GM18498 (cell line): ENCODE measurements around the gene AGAP1.

ENCODE experiments used
- ATAC-seq: cut with Tn5 transposase; IDR thresholded peaks from one replicate; pipeline ENCODE4 v1.9.1; 2021; ENCODE audit warnings: mild to moderate bottlenecking, moderate library complexity; ENCODE audit not compliant: unreplicated experiment

The AGAP1 gene

GRCh38 chr2:235546151-235546435 is 52.2 kb downstream of the AGAP1 start:
- ATAC-seq: no peak

- no peak for ATAC-seq
Observed at GRCh38 chr2:235546436-235546835, 52.6 kb downstream of the AGAP1 start.

- no peak for ATAC-seq
Observed at GRCh38 chr2:235549735-235550377, 56.0 kb downstream of the AGAP1 start.

GRCh38 chr2:235550378-235550760 is 56.5 kb downstream of the AGAP1 start:
- no peak for ATAC-seq

GRCh38 chr2:235550946-235551345 is 57.1 kb downstream of the AGAP1 start:
- no peak for ATAC-seq

GRCh38 chr2:235551965-235552364 is 58.1 kb downstream of the AGAP1 start:
- no peak for ATAC-seq

- ATAC-seq: no peak
Observed at GRCh38 chr2:235552671-235553070, 58.8 kb downstream of the AGAP1 start.

- ATAC-seq: no peak
Observed at GRCh38 chr2:235553291-235553690, 59.4 kb downstream of the AGAP1 start.

- ATAC-seq: no peak
Observed at GRCh38 chr2:235553696-235554100, 59.9 kb downstream of the AGAP1 start.

GRCh38 chr2:235554385-235554784 is 60.5 kb downstream of the AGAP1 start:
- ATAC-seq: no peak

- ATAC-seq: no peak
Observed at GRCh38 chr2:235554936-235555335, 61.1 kb downstream of the AGAP1 start.

GRCh38 chr2:235555371-235555770 is 61.5 kb downstream of the AGAP1 start:
- ATAC-seq: no peak

GRCh38 chr2:235556086-235556485 is 62.2 kb downstream of the AGAP1 start:
- ATAC-seq: no peak

GRCh38 chr2:235556901-235557300 is 63.1 kb downstream of the AGAP1 start:
- ATAC-seq: no peak

GRCh38 chr2:235557903-235558302 is 64.1 kb downstream of the AGAP1 start:
- ATAC-seq: no peak

- no peak for ATAC-seq
Observed at GRCh38 chr2:235558572-235558971, 64.7 kb downstream of the AGAP1 start.

GRCh38 chr2:235560345-235560744 is 66.5 kb downstream of the AGAP1 start:
- ATAC-seq: no peak

- no peak for ATAC-seq
Observed at GRCh38 chr2:235561450-235561849, 67.6 kb downstream of the AGAP1 start.

- ATAC-seq: no peak
Observed at GRCh38 chr2:235562065-235562747, 68.4 kb downstream of the AGAP1 start.

- no peak for ATAC-seq
Observed at GRCh38 chr2:235563056-235563910, 69.4 kb downstream of the AGAP1 start.

GRCh38 chr2:235564066-235564465 is 70.2 kb downstream of the AGAP1 start:
- ATAC-seq: no peak
